Dermis microvascular lymphatic vessel endothelial cell (primary cell): Measurements from ENCODE around the gene CRACR2B. TPM values are rescaled to one million over a fixed set of nuclear protein-coding genes. Genes with fewer than 3 reads are reported as not detected.

Source experiments
- DNase-seq, 2 donors: peaks; one replicate each; pipeline versions ENCODE4 v3.0.0 to v3.0.0-alpha.2; 2010; ENCODE audit warnings: low read depth in 2 of 2
- total RNA-seq: library from RNA; depleted of rRNA; stranded (reverse); fragments of >200 nt; gene quantifications from 2 replicates; pipeline ENCODE4 v1.2.1, GENCODE V29; 2014

Gene CRACR2B
- total RNA-seq, 1 donor from 2014 or later = 12.1 TPM

DNA sequence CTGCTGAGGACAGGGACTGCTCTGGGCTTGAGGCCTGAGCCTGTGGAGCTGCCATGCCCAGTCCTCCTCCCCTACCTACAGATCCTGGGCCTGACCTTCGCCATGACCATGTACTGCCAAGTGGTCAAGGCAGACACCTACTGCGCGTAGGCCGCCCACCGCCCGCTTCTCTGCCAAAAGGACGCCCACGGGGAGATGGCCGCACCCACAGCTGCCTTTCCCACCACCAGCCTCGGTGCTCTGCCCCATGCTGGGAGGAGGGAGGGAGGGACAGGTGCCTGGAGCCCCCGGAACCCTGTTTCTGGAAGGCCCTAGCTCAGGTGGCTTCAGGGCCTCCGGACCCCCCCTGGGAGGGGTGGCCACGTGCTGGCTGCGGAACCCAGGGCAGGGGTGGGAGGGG, 38.8 kb downstream of the CRACR2B start:
- no peak for DNase-seq

DNA sequence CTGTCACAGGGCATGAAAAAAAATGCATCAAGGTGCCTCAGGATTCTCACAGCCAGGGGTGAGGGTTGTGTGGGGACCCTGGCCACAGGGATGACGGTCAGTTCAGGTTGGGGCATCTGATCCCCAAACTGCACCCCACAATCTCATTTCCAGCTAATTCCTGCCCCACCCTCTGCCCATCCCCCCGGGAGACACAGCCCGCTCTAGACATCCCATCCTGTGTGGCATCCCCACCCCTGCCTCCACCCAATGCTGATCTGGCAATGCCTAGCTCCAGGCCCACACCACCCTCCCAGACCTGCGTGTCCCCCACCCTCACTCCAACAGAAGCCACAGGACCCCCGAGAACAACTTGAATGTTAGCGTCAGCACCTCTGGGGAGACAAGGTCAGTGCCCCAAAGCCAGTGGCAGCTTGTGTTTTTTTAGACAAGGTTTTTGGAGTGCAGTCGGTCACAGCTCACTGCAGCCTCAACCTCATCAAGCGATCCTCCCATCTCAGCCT, 40.2 kb downstream of the CRACR2B start:
- no peak for DNase-seq

DNA sequence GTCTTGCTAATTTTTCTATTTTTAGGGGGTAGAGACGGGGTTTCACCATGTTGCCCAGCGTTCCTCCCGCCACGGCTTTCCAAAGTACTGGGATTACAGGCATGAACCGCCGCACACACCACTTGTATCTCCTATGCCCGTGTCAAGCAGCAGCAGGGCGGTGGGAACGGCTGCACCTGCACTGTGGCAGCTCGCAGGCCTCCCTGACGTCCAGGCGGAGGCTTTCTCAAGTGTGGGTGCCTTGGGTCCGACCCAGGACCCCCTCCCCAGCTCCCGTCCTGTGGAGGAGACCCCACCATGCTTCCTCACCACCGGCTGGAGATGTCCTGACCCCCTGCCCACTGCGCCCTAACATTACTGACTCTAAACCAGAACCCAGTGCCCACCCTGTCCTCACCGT, 40.7 kb downstream of the CRACR2B start:
- DNase-seq = no peak

DNA sequence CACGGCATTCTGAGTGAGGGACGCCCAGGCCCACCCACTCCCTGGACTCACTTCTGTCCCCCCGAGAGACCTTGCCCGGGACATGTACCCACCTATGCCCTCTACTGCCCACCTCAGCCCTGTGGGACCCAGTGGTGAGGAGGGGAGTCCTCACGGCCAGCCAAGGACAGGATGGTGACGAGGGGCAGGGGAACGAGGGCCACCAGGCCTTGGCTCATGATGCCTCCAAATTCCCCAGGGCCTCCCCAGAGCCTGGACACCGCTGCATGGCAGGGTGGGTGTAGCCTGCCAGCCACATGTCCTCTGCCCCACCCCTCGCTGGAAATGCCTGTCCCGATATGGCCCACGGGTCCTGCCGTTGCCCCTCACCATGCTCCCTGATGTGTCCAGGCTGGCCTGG, 41.1 kb downstream of the CRACR2B start:
- no peak for DNase-seq

DNA sequence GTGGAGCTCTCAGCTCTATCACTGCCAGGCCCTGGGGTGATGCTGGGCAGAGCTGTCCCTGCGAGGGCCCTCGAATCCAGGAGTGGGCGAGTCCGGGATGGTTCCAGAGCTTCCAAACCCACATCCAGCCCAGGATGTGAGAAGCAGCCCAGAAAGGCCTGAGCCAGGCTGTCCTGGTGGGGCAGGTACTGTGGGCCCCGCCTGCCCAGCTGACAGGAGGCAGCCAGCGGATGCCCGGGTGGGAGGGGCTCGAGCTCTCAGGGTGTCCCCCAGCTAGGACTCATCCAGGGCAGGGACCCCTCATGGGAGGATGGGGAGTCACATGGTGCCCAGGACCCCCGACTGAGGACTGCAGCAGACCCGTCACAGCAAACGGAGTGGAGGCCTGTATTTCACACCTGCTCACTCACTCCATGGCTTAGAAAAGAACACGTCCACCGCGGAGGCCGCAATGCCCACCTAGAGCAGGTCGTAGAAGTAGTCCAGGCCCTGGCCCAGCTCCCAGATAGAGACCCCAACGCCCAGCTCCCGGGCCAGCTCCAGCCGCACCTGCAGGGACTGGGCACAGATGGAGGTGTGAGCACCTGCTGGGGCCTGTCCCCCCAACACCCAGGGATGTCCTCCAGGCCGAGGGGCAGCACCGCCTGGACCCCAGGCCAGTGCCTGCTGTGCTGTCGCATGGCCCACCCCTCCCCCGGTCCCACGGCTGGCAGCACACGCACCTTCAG, 41.8 kb downstream of the CRACR2B start:
- no peak for DNase-seq

DNA sequence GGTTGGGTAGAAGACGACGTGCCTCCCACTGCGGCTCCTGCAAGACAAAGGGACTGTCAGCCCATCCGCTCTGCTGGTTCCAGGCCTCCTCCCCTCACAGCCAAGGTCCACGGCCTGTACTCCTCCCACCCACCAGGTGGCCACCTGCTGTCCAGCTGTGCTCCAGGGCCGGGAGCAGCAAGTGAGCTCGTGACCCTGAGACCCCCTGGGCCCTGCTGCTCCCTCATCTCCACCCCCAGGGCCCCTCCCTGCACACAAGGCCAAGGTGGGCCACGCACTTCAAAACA, 42.4 kb downstream of the CRACR2B start:
- DNase-seq = no peak

DNA sequence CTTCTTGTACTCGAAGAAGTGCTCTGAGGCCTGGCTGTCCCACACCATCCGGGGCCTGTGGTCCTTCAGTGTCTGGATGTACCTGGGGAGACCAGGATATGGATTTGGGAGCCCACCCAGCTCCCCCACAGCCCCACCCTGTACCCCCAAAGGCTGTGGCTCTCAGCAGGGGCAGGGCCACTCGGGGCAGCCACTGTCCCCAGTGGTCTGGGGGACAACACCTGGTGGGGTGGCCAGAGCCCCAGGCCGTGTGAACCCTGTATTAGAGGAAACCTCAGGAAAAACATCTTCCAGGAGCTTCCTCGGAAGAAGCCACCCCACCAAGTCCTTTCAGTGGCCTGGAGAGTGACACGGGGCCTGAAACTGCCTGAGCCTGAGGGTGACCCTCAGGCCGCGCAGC, 42.7 kb downstream of the CRACR2B start:
- DNase-seq = no peak

DNA sequence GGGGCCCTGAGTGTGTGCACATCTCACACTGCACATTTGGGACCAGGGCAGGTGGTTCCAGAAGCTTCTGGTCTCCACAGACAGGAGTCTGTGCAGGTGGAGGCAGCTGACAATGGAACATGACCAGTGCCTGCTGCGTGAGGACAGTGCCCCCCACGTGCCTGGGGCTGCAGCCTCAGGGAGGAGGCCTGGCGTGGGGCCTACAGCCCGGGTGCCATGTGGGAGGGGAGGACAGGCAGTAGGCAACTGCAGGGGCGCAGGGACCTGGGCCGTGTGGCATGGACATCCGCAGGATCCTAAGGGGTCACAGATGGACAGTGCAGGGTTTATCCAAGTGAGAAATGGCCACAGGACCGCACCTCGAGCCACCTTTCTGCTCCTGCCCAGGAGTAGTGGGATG, 43.8 kb downstream of the CRACR2B start:
- DNase-seq = no peak

DNA sequence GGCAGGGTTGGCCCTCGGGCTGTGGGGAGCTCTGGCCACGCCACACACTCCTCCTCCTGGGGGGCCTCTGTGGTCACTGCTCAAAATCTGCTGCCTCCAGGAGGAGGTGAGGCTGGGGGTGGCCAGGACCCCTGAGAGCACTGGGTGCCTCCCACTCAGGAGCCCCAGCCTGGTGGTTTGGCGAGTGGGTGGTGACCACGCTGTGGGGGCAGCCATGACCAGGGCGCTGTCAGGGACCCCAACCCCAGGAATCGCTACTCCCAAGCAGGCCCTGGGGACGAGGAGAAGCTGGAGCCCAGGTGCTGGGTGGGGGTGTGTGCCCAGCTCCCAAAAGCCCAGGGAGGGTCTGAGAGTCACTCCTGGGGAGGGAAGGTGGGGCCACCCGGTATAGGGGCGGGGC, 45.1 kb downstream of the CRACR2B start:
- no peak for DNase-seq

DNA sequence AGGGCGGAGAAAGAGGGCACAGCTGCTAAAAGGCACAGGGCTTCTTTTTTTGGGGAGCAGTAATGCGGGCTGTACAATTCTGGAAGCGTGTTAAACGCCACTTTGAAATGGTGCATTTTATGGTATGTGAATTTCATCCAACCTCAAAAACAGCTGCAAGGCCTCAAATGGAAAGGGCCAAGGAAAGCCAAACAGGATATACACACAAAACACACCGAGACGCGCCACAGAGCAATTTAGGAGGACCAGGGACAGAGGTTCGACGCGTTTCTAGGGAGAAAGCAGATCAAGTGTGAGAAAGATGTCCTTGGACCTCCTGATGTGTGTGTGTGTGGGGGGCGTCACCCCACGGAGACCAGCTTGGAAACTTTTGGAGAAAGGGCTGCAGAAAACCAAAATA, 46.0 kb downstream of the CRACR2B start:
- no peak for DNase-seq

DNA sequence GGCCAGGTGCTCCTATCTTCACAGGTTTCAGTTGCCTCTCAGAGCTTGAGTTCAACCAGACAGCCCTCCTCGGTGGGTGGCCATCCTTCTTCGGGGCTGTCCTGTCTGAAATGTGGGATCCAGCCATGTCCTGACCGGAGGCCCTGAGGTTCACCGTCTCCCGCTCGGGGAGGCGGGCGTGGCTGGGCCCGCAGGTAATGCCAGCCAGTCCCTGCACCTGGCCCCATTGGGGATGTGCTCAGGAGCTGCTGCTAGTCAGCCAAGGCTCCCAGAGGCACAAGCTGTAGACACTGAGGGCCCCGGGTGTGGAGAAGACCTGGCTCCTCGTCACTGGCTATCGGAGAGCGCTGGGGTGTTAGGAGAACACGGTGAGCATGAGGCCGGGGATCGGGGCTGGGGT, 47.5 kb downstream of the CRACR2B start:
- DNase-seq = no peak

DNA sequence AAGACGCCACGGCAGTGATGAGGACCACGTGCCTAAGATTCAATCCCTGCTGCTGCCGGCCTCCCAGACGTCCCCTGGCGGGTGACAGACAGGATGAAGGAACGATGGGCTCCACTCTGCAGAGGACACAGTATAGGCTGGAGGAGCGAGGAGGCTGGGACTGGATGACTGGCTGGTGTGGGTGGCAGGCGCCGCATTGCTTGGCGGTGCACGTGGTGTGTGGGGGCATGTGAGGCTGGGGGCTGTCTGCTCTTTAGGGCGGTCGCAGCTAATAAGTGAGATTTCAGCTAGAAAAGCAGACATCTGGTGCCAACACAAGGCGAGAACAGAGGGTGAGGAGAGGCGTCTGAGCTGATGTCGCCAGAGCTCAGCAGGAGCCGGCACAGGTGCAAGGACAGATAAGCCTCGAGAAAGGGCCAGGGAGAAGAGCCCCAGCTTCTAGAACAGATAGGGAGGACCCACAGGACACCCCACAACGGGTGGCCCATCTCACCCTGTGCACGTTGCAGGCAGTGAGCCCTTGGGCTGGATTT, 48.1 kb downstream of the CRACR2B start:
- no peak for DNase-seq

DNA sequence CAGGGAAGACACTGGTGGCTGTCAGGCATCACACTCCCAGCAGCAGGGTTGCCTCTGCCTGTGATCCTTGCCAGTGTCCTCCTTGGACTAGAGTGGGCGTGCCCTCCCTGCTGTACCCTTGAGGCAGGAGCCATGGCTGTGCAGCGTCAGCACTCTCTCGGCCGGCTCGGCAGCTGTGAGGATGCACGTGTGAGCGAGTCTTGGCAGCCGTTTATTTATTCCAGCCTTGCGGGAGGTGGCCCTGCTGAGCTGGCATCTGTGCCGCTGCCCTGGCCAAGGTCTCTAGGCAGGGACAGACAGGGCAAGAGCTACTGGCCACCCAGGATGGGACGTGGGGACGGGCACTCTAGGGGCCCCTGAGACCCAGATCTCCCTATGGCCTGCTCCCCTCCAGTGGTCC, 48.8 kb downstream of the CRACR2B start:
- peak; percentile 13 to 30 for DNase-seq

DNA sequence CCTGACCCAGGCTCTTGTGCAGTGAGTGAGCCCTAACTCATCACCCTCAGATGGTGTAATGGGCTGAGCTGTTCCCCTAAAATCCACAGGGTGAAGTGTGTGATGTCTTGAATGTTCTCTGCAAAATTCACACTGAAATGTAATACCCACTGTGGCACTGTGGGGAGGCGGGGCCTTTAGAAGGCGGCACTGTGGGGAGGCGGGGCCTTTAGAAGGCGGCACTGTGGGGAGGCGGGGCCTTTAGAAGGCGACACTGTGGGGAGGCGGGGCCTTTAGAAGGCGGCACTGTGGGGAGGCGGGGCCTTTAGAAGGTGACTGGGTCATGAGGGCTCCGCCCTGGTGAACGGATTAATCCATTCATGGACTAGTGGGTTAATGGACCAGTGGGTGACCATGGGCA, 49.8 kb downstream of the CRACR2B start:
- peak in 1 of 2 donors; percentile 19 for DNase-seq

DNA sequence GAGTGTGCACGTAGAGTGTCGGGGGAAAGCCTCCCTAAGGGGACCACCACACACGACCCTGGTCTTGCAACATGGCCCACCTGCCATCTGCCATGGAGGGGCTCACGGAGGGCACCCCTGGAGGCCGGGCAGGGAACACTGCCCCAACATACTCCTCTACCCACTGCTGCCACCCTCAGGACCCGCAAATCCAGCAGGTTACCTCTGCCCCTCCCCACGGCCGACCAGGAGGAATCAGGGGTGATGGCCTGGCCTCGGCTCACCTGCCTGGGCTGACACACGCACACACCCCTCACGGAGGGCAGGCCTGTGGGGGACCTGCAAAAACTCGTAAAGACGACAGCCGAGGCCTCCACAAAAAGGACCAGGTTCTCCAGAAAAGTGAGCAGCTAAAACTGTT, 52.7 kb downstream of the CRACR2B start:
- DNase-seq = no peak

Other genes with a start within 250 kb of the CRACR2B start
- gene IRF7, start 212.0 kb upstream of the CRACR2B start, total RNA-seq = 6.7 and 16.2 TPM in 2 replicates
- gene CDHR5, start 203.0 kb upstream of the CRACR2B start, total RNA-seq = not detected in 2 replicates
- gene SCT, start 200.7 kb upstream of the CRACR2B start, total RNA-seq = not detected in 2 replicates
- under 0.01 TPM in 1 of 2 replicates, not detected in the other for gene DRD4, start 190.7 kb upstream of the CRACR2B start, total RNA-seq
- 30.9 and 37.6 TPM in 2 replicates for gene DEAF1, start 132.7 kb upstream of the CRACR2B start, total RNA-seq
- 7.6 and 15.3 TPM in 2 replicates for gene TMEM80, start 132.1 kb upstream of the CRACR2B start, total RNA-seq
- 2.7 and 3.0 TPM in 2 replicates for gene EPS8L2, start 121.7 kb upstream of the CRACR2B start, total RNA-seq
- gene TALDO1, start 80.5 kb upstream of the CRACR2B start, total RNA-seq = 112 and 113 TPM in 2 replicates
- 19.3 and 32.4 TPM in 2 replicates for gene GATD1, start 50.4 kb upstream of the CRACR2B start, total RNA-seq
- gene CEND1, start 37.8 kb upstream of the CRACR2B start, total RNA-seq = under 0.01 and 0.13 TPM in 2 replicates
- 4.0 and 7.7 TPM in 2 replicates for gene SLC25A22, start 29.6 kb upstream of the CRACR2B start, total RNA-seq
- 4.5 and 4.9 TPM in 2 replicates for gene PIDD1, start 22.7 kb upstream of the CRACR2B start, total RNA-seq
- gene RPLP2, start 18.0 kb upstream of the CRACR2B start, total RNA-seq = 253 and 338 TPM in 2 replicates
- 29.5 and 63.3 TPM in 2 replicates for gene PNPLA2, start 9.0 kb upstream of the CRACR2B start, total RNA-seq
- 498 and 1,021 TPM in 2 replicates for gene CD151, start 5.0 kb downstream of the CRACR2B start, total RNA-seq
- gene POLR2L, start 14.6 kb downstream of the CRACR2B start, total RNA-seq = 200 and 256 TPM in 2 replicates
- 73.4 and 118 TPM in 2 replicates for gene TSPAN4, start 14.9 kb downstream of the CRACR2B start, total RNA-seq
- 29.5 and 39.8 TPM in 2 replicates for gene CHID1, start 82.9 kb downstream of the CRACR2B start, total RNA-seq
- gene AP2A2, start 98.0 kb downstream of the CRACR2B start, total RNA-seq = 25.9 and 37.6 TPM in 2 replicates
- not detected in 2 replicates for gene MUC6, start 208.8 kb downstream of the CRACR2B start, total RNA-seq
- gene MUC2, start 247.0 kb downstream of the CRACR2B start, total RNA-seq = not detected in 2 replicates